ENCODE results near the gene DCTN3.

DNA sequence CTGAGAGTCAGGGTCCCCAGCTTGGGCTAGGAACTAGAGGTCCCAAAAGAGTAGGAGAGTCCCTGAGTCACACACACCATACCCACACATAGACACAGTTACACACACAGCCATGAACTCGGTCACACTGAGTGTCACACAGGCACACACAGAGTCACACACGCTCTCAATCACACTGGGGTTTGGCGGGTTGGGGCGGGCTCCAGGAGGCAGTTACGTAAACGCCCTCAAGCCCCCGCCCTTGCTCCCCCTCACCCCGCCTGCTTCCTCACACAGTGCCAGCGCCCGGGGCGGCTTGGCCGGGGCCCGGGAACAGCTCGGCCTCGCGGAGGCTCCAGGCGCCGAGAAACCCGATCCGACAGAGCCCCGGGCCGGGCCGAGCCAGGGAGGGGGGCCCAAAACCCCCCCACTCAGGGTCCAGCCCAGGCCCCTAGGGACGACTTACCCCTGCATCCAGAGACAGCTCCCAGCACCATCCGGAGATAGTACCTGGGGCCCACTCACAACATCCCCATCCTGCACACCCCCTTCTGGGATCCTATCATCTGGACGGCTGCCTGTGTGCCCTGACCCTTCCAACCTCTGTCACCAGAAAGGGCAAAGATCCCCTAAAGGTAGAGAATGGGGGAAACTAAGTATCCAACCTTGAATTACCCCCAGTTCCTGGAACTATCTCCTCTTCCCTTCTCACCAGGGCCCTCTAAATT is 27.2 kb downstream of the DCTN3 start:
- TF ChIP-seq, protein P1, sequence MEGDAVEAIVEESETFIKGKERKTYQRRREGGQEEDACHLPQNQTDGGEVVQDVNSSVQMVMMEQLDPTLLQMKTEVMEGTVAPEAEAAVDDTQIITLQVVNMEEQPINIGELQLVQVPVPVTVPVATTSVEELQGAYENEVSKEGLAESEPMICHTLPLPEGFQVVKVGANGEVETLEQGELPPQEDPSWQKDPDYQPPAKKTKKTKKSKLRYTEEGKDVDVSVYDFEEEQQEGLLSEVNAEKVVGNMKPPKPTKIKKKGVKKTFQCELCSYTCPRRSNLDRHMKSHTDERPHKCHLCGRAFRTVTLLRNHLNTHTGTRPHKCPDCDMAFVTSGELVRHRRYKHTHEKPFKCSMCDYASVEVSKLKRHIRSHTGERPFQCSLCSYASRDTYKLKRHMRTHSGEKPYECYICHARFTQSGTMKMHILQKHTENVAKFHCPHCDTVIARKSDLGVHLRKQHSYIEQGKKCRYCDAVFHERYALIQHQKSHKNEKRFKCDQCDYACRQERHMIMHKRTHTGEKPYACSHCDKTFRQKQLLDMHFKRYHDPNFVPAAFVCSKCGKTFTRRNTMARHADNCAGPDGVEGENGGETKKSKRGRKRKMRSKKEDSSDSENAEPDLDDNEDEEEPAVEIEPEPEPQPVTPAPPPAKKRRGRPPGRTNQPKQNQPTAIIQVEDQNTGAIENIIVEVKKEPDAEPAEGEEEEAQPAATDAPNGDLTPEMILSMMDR (IDR thresholded peaks at IDR 0.05; ENCODE audit: poor library complexity) = no peak
- TF ChIP-seq EZH2phosphoT487 (IDR thresholded peaks at IDR 0.05; ENCODE audit: low read depth, severe bottlenecking, unreplicated experiment) = no peak
